ENCODE results near the gene LCN9. TPM values are rescaled to one million over a fixed set of nuclear protein-coding genes. Genes with fewer than 3 reads are reported as not detected.
A peak's percentile ranks its signal among the peaks of the same experiment; 100 is the strongest.

Gene LCN9
- total and polyA plus RNA-seq, 4 experiments from 2014 or later, result not detected

- H3K27ac ChIP-seq (ENCODE audit: low read depth, low read length), result no peak overlapping the region
- ChIA-PET CTCF (ENCODE audit: partially characterized antibody) (no interaction called here), POLR2A (ENCODE audit: partially characterized antibody) (no interaction called here)
- intact Hi-C loops (cut with micrococcal nuclease), result no loop called here
- Mint-ChIP-seq H3K4me1 (no peaks in the 10 kb centered on the region), H3K36me3 (no peaks in the 10 kb centered on the region), H3K27ac (no peak overlapping the region), H3K9me3 (no peaks in the 10 kb centered on the region), H3K4me3 (no peak overlapping the region), H3K27me3 (peaks cover 0 to 1% of the 10 kb centered on the region in 2 donors)
- peaks cover 4% of the 10 kb centered on the region for H3K4me1 ChIP-seq (ENCODE audit: insufficient read depth, low read length)
- no peaks in the 10 kb centered on the region for H3K27me3 ChIP-seq (ENCODE audit: insufficient read depth, low read length)
- no peak for DNase-seq
- H3K36me3 ChIP-seq (ENCODE audit: insufficient read depth, low read length), result no peaks in the 10 kb centered on the region
- H3K4me3 ChIP-seq (ENCODE audit: low read length in 2 of 2), result no peak overlapping the region
- H3K9me3 ChIP-seq (ENCODE audit: control insufficient read depth in 1 of 2, low read length in 2 of 2), result no peaks in the 10 kb centered on the region
Observed at GRCh38 chr9:135701067-135701958, 38.2 kb downstream of the LCN9 start.

- H3K27me3 ChIP-seq (ENCODE audit: insufficient read depth, low read length), result no peaks in the 10 kb centered on the region
- Mint-ChIP-seq H3K4me3 (no peak within 1 kb of the TSS), H3K4me1 (no peaks in the 10 kb centered on the region), H3K36me3 (no peaks in the 10 kb centered on the region), H3K27ac (no peak within 1 kb of the TSS), H3K9me3 (no peaks in the 10 kb centered on the region), H3K27me3 (peaks cover 0 to 1% of the 10 kb centered on the region in 2 donors)
- peak in 4 of 5 donors; percentile 30 to 50 (median 33) for DNase-seq
- peaks cover 4% of the 10 kb centered on the region for H3K4me1 ChIP-seq (ENCODE audit: insufficient read depth, low read length)
- no peaks in the 10 kb centered on the region for H3K9me3 ChIP-seq (ENCODE audit: control insufficient read depth in 1 of 2, low read length in 2 of 2)
- CTCF ChIA-PET (ENCODE audit: partially characterized antibody), result no interaction called here
- H3K4me3 ChIP-seq (ENCODE audit: low read length in 2 of 2), result no peak within 1 kb of the TSS
- intact Hi-C loops (cut with micrococcal nuclease), result no loop called here
- H3K36me3 ChIP-seq (ENCODE audit: insufficient read depth, low read length), result no peaks in the 10 kb centered on the region
- POLR2A ChIA-PET (ENCODE audit: partially characterized antibody), result no interaction called here
- H3K27ac ChIP-seq (ENCODE audit: low read depth, low read length), result no peak within 1 kb of the TSS
Observed at GRCh38 chr9:135701959-135702721, 39.0 kb downstream of the LCN9 start, which contains the start of gene KCNT1. Gene KCNT1, plus strand, starts transcription at chr9:135702185. Its CDS starts 74 bp downstream, at chr9:135702259.

- Mint-ChIP-seq H3K36me3 (no peaks in the 10 kb centered on the region), H3K9me3 (no peaks in the 10 kb centered on the region), H3K4me1 (no peaks in the 10 kb centered on the region), H3K4me3 (no peak overlapping the region), H3K27ac (no peak overlapping the region), H3K27me3 (peaks cover 1 to 7% of the 10 kb centered on the region in 2 donors)
- DNase-seq, result no peak
- H3K4me3 ChIP-seq (ENCODE audit: low read length in 2 of 2), result no peak overlapping the region
- peaks cover 4% of the 10 kb centered on the region for H3K4me1 ChIP-seq (ENCODE audit: insufficient read depth, low read length)
- CTCF ChIA-PET (ENCODE audit: partially characterized antibody), result no interaction called here
- no peaks in the 10 kb centered on the region for H3K27me3 ChIP-seq (ENCODE audit: insufficient read depth, low read length)
- intact Hi-C loops (cut with micrococcal nuclease), result no loop called here
- no peaks in the 10 kb centered on the region for H3K9me3 ChIP-seq (ENCODE audit: control insufficient read depth in 1 of 2, low read length in 2 of 2)
- POLR2A ChIA-PET (ENCODE audit: partially characterized antibody), result no interaction called here
- H3K36me3 ChIP-seq (ENCODE audit: insufficient read depth, low read length), result no peaks in the 10 kb centered on the region
- no peak overlapping the region for H3K27ac ChIP-seq (ENCODE audit: low read depth, low read length)
Observed at GRCh38 chr9:135703726-135704125, 40.6 kb downstream of the LCN9 start.

- Mint-ChIP-seq H3K9me3 (no peaks in the 10 kb centered on the region), H3K27ac (no peak overlapping the region), H3K4me1 (no peaks in the 10 kb centered on the region), H3K36me3 (no peaks in the 10 kb centered on the region), H3K27me3 (peaks cover 1 to 7% of the 10 kb centered on the region in 2 donors), H3K4me3 (no peak overlapping the region)
- H3K36me3 ChIP-seq (ENCODE audit: insufficient read depth, low read length), result no peaks in the 10 kb centered on the region
- no peaks in the 10 kb centered on the region for H3K27me3 ChIP-seq (ENCODE audit: insufficient read depth, low read length)
- no peaks in the 10 kb centered on the region for H3K9me3 ChIP-seq (ENCODE audit: control insufficient read depth in 1 of 2, low read length in 2 of 2)
- no peak overlapping the region for H3K27ac ChIP-seq (ENCODE audit: low read depth, low read length)
- peaks cover 4% of the 10 kb centered on the region for H3K4me1 ChIP-seq (ENCODE audit: insufficient read depth, low read length)
- no peak overlapping the region for H3K4me3 ChIP-seq (ENCODE audit: low read length in 2 of 2)
- CTCF ChIA-PET (ENCODE audit: partially characterized antibody), result interaction anchor here (1.1 to 1.4 kb wide), 3 partner anchors 9 to 10 kb away, joined by 3 to 5 read pairs (median 3); no protein-coding TSS in a partner anchor
- intact Hi-C loops (cut with micrococcal nuclease), result no loop called here
- peak in 1 of 5 donors; percentile 16 for DNase-seq
- POLR2A ChIA-PET (ENCODE audit: partially characterized antibody), result no interaction called here
Observed at GRCh38 chr9:135704483-135704882, 41.4 kb downstream of the LCN9 start.

DNA sequence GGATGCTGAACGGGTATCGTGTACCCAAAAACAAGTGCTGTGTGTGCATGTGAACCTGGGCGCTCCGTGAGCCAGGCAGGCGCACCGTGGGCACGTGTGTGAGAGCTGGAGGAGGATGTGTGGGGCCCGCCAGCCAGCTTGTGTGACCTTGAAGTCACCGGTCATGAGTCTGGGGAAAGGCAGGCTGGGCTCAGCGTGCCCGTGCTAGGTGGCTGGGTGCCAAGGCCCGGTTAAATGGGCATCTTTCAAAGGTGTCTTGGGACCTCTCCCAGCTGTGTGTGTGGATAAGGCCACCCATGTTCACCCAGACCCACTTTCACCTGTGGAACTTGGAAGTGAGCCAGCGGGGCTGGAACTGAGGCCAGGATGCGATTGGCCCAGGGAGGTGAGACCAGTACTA lies 42.3 kb downstream of the LCN9 start:
- Mint-ChIP-seq H3K4me3 (no peak overlapping the region), H3K4me1 (peaks cover 0 to 1% (median 0%) of the 10 kb centered on the region in 4 donors), H3K9me3 (no peaks in the 10 kb centered on the region), H3K36me3 (no peaks in the 10 kb centered on the region), H3K27me3 (peaks cover 1 to 7% of the 10 kb centered on the region in 2 donors), H3K27ac (no peak overlapping the region)
- H3K4me1 ChIP-seq (ENCODE audit: insufficient read depth, low read length), result peaks cover 4% of the 10 kb centered on the region
- CTCF ChIA-PET (ENCODE audit: partially characterized antibody), result interaction anchor here (1.1 to 1.4 kb wide), 3 partner anchors 8 to 11 kb away, joined by 3 to 5 read pairs (median 3); no protein-coding TSS in a partner anchor
- no peak for DNase-seq
- no peak overlapping the region for H3K4me3 ChIP-seq (ENCODE audit: low read length in 2 of 2)
- no peaks in the 10 kb centered on the region for H3K36me3 ChIP-seq (ENCODE audit: insufficient read depth, low read length)
- POLR2A ChIA-PET (ENCODE audit: partially characterized antibody), result no interaction called here
- intact Hi-C loops (cut with micrococcal nuclease), result no loop called here
- H3K27ac ChIP-seq (ENCODE audit: low read depth, low read length), result no peak overlapping the region
- no peaks in the 10 kb centered on the region for H3K27me3 ChIP-seq (ENCODE audit: insufficient read depth, low read length)
- H3K9me3 ChIP-seq (ENCODE audit: control insufficient read depth in 1 of 2, low read length in 2 of 2), result no peaks in the 10 kb centered on the region

DNA sequence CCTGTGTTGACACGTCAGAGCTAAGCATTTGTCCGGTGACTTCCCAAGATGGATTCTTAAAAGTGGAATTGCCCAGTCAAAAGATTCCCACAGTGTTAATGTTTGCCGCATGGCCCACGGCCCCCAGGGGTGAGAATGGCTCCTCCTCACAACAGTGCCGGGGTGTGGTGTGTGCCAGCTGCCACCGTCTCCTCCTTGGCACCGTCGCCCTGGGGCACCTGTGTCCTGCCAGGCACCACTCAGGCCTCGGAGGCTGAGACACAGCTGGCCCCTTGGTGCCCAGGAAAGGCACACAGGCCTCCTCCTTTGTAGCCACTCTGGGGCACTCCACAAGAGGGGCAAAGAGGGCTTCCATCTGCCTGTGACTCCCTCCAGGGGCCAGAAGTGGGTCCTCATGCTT lies 43.2 kb downstream of the LCN9 start:
- no peaks in the 10 kb centered on the region for H3K36me3 Mint-ChIP-seq
- H3K9me3 Mint-ChIP-seq, result no peaks in the 10 kb centered on the region
- peaks cover 0 to 1% (median 0%) of the 10 kb centered on the region in 4 donors for H3K4me1 Mint-ChIP-seq
- no peaks in the 10 kb centered on the region for H3K9me3 ChIP-seq (ENCODE audit: control insufficient read depth in 1 of 2, low read length in 2 of 2)
- H3K4me1 ChIP-seq (ENCODE audit: insufficient read depth, low read length), result peaks cover 4% of the 10 kb centered on the region
- H3K27me3 ChIP-seq (ENCODE audit: insufficient read depth, low read length), result no peaks in the 10 kb centered on the region
- intact Hi-C loops (cut with micrococcal nuclease), result no loop called here
- no peak for DNase-seq
- no peak overlapping the region for H3K4me3 Mint-ChIP-seq
- no peak overlapping the region for H3K27ac Mint-ChIP-seq
- no peak overlapping the region for H3K4me3 ChIP-seq (ENCODE audit: low read length in 2 of 2)
- POLR2A ChIA-PET (ENCODE audit: partially characterized antibody), result no interaction called here
- peaks cover 1 to 7% of the 10 kb centered on the region in 2 donors for H3K27me3 Mint-ChIP-seq
- CTCF ChIA-PET (ENCODE audit: partially characterized antibody), result no interaction called here
- no peak overlapping the region for H3K27ac ChIP-seq (ENCODE audit: low read depth, low read length)
- no peaks in the 10 kb centered on the region for H3K36me3 ChIP-seq (ENCODE audit: insufficient read depth, low read length)

All from CD4-positive, alpha-beta memory T cell (primary cell).